ENCODE data around the gene TMEM255B.

The TMEM255B gene

DNA sequence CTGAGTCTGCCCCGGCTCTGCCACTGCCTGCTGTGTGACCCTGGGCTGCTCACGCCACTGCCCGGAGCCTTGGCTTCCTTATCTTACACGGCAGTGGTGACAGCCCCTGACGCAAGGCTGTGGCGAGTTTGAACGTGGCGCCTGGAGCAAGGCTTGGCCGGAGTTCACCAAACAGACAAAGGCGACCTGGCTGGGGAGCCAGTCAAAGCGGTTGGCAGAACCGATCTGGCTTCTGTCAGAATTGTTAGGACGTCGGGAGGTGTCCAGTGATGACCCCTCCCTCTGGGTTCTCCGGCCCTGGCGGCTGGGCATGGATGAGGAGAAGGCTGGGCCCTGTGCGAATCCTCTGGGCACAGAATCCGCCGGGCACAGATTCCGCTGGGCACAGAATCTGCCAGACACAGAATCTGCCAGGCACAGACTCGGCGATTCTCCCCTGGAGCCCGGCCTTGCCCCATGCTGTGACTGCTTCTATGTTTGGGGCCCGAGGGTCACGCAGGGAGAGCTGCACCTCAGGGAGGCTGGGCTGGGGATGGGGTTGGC, 11.7 kb upstream of the TMEM255B start:
- H3K9ac ChIP-seq (ENCODE audit: low read length): no peak overlapping the region
- no peak overlapping the region for H3K4me2 ChIP-seq (ENCODE audit: low read depth, low read length, poor library complexity, severe bottlenecking)
- H4K20me1 ChIP-seq (ENCODE audit: low read depth, low read length): no peaks in the 10 kb centered on the region
- no peaks in the 10 kb centered on the region for H3F3A ChIP-seq (ENCODE audit: insufficient read depth)
- no peaks in the 10 kb centered on the region for H3K79me2 ChIP-seq (ENCODE audit: insufficient read depth, low read length)
- no peak overlapping the region for H3K27ac ChIP-seq (ENCODE audit: low read depth, low read length)
- H3K9me3 ChIP-seq (ENCODE audit: insufficient read depth, low read length): peaks cover 14% of the 10 kb centered on the region; the same call in 1 of the 2 replicates
- TF ChIP-seq, protein P1, sequence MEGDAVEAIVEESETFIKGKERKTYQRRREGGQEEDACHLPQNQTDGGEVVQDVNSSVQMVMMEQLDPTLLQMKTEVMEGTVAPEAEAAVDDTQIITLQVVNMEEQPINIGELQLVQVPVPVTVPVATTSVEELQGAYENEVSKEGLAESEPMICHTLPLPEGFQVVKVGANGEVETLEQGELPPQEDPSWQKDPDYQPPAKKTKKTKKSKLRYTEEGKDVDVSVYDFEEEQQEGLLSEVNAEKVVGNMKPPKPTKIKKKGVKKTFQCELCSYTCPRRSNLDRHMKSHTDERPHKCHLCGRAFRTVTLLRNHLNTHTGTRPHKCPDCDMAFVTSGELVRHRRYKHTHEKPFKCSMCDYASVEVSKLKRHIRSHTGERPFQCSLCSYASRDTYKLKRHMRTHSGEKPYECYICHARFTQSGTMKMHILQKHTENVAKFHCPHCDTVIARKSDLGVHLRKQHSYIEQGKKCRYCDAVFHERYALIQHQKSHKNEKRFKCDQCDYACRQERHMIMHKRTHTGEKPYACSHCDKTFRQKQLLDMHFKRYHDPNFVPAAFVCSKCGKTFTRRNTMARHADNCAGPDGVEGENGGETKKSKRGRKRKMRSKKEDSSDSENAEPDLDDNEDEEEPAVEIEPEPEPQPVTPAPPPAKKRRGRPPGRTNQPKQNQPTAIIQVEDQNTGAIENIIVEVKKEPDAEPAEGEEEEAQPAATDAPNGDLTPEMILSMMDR (IDR thresholded peaks at IDR 0.05; ENCODE audit: insufficient read depth, low read length, poor library complexity, severe bottlenecking): no peak
- TF ChIP-seq EZH2phosphoT487 (conservative IDR thresholded peaks at IDR 0.05; ENCODE audit: low read length): no peak
- no peak overlapping the region for H2AFZ ChIP-seq (ENCODE audit: low read depth, low read length, severe bottlenecking)
- no peaks in the 10 kb centered on the region for H3K9me2 ChIP-seq (replicated peaks; ENCODE audit: insufficient read depth, low read length)
- no peaks in the 10 kb centered on the region for H3K27me3 ChIP-seq (ENCODE audit: low read length)
- no peaks in the 10 kb centered on the region for H3K36me3 ChIP-seq (ENCODE audit: low read length)
- H3K4me3 ChIP-seq (ENCODE audit: insufficient read depth, low read length, poor library complexity, severe bottlenecking): no peak overlapping the region

DNA sequence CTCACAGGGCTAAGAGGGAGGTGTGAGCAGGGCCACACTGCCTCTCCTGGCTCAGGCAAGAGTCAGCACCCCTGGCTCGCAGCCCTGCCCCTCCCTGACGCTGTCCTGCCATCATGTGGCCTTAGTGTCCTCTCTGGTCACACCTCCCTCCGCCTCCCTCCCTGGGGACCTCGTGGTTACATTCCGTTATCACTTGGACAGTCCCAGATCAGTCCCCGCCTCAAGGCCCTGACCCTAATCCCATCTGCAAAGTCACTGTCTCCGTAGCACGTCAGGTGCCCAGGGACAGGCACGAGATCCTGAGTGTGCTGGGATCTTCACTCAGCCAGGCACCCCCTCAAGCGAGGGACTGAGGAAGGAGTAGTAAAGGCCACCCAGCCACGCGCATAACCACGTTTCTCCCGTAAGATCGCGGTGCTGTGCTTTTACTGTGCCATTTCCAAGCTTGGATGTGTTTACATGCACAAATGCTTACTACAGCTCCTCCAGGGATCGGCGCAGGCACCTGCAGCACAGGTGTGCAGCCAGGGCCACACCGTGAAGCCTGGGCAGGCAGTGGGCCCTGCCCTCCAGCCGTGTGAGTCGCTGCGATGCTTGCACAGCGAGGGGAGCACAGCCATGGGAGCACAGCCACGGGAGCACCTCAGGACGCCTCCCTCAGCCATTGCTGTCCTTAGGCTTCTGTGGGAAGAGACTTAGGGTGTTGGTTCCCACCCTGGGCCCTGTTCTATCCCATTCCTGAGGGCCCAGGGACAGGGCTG, 10.7 kb upstream of the TMEM255B start:
- Histone ChIP-seq H3K4me2 (ENCODE audit: low read depth, low read length, poor library complexity, severe bottlenecking) (no peak overlapping the region), H4K20me1 (ENCODE audit: low read depth, low read length) (no peaks in the 10 kb centered on the region)

DNA sequence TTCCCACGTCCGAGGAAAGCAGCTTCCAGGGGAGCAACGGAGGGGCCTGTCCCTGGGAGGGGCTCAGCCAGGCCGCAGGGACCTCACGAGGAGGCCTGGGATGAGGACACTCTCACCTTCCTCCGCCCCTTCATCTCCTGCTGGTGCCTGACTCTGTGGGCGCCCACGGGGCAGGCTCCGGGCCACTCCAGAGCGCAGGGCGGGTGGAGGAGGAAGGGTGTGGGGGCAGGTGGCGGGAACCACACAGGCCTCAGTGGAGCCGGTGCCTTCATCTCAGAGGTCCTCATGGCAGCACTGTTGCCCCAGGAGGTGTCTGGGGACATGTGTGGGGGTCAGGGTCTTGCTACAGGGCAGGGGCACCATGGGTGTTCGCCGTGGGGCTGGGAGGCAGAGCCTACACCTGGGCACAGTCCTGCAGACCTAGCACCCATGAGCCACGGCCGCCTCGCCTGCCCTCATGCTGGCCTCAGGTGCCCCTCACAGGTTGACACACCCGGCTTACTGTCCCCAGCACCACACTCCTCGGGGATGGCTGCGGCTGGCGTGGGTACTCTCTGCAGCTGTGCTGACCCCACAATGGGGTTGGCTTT, 10.1 kb upstream of the TMEM255B start:
- H3F3A ChIP-seq (ENCODE audit: insufficient read depth): no peaks in the 10 kb centered on the region
- H3K9me3 ChIP-seq (ENCODE audit: insufficient read depth, low read length): peaks cover 14% of the 10 kb centered on the region; the same call in 1 of the 2 replicates
- TF ChIP-seq EZH2phosphoT487 (conservative IDR thresholded peaks at IDR 0.05; ENCODE audit: low read length): no peak
- TF ChIP-seq, protein P1 (IDR thresholded peaks at IDR 0.05; ENCODE audit: insufficient read depth, low read length, poor library complexity, severe bottlenecking): no peak
- H3K4me3 ChIP-seq (ENCODE audit: insufficient read depth, low read length, poor library complexity, severe bottlenecking): no peak overlapping the region
- H3K27me3 ChIP-seq (ENCODE audit: low read length): no peaks in the 10 kb centered on the region
- no peak overlapping the region for H3K9ac ChIP-seq (ENCODE audit: low read length)
- H4K20me1 ChIP-seq (ENCODE audit: low read depth, low read length): no peaks in the 10 kb centered on the region
- H2AFZ ChIP-seq (ENCODE audit: low read depth, low read length, severe bottlenecking): no peak overlapping the region
- H3K79me2 ChIP-seq (ENCODE audit: insufficient read depth, low read length): no peaks in the 10 kb centered on the region
- no peak overlapping the region for H3K4me2 ChIP-seq (ENCODE audit: low read depth, low read length, poor library complexity, severe bottlenecking)
- H3K27ac ChIP-seq (ENCODE audit: low read depth, low read length): no peak overlapping the region
- H3K36me3 ChIP-seq (ENCODE audit: low read length): no peaks in the 10 kb centered on the region
- no peaks in the 10 kb centered on the region for H3K9me2 ChIP-seq (replicated peaks; ENCODE audit: insufficient read depth, low read length)

More for the DNA sequence above, 10.7 kb upstream of the TMEM255B start:
- Histone ChIP-seq H3K9ac (ENCODE audit: low read length) (no peak overlapping the region), H3F3A (ENCODE audit: insufficient read depth) (no peaks in the 10 kb centered on the region), H2AFZ (ENCODE audit: low read depth, low read length, severe bottlenecking) (no peak overlapping the region), H3K79me2 (ENCODE audit: insufficient read depth, low read length) (no peaks in the 10 kb centered on the region), H3K27me3 (ENCODE audit: low read length) (no peaks in the 10 kb centered on the region), H3K4me3 (ENCODE audit: insufficient read depth, low read length, poor library complexity, severe bottlenecking) (no peak overlapping the region), H3K36me3 (ENCODE audit: low read length) (no peaks in the 10 kb centered on the region), H3K9me2 (replicated peaks; ENCODE audit: insufficient read depth, low read length) (no peaks in the 10 kb centered on the region), H3K9me3 (ENCODE audit: insufficient read depth, low read length) (peaks cover 14% of the 10 kb centered on the region; the same call in 1 of the 2 replicates), H3K27ac (ENCODE audit: low read depth, low read length) (no peak overlapping the region)
- TF ChIP-seq EZH2phosphoT487 (conservative IDR thresholded peaks at IDR 0.05; ENCODE audit: low read length): no peak
- TF ChIP-seq, protein P1 (IDR thresholded peaks at IDR 0.05; ENCODE audit: insufficient read depth, low read length, poor library complexity, severe bottlenecking): no peak

Measured in SU-DHL-6 (cell line).